Neural cell (in vitro differentiated cells): ENCODE results near the gene HECA. TPM values are rescaled to one million over a fixed set of nuclear protein-coding genes. Genes with fewer than 3 reads are reported as not detected.

ENCODE experiments used
- H2AFZ ChIP-seq: fragments of 200-600, 300-800 bp; sonication (generic), shearing (Covaris generic); 2 replicates; pipeline ENCODE4 v1.6.0; 2014; ENCODE audit warnings: low read depth, mild to moderate bottlenecking, antibody characterized with exemption, low read length, moderate library complexity
- H3F3A ChIP-seq: fragments of 200-600 bp; shearing (Covaris generic); 2 replicates; pipeline ENCODE4 v1.6.1; 2016; ENCODE audit warnings: mild to moderate bottlenecking, moderate library complexity, mixed read lengths, antibody characterized with exemption, low read length; ENCODE audit not compliant: insufficient read depth, poor library complexity, severe bottlenecking
- H3K27ac ChIP-seq: fragments of 200-600, 300-800 bp; sonication (generic), shearing (Covaris generic); 2 replicates; pipeline ENCODE4 v1.5.1; 2014; ENCODE audit warnings: mild to moderate bottlenecking, low read length, moderate library complexity
- H3K27me3 ChIP-seq: fragments of 300-800, 200-600 bp; sonication (generic), shearing (Covaris generic); 2 replicates; pipeline ENCODE4 v1.6.0; 2014; ENCODE audit warnings: mild to moderate bottlenecking, low read depth, low read length, moderate library complexity; ENCODE audit not compliant: insufficient read depth
- H3K36me3 ChIP-seq: fragments of 300-800, 200-600 bp; sonication (generic), shearing (Covaris generic); 2 replicates; pipeline ENCODE4 v1.5.1; 2014; ENCODE audit warnings: mild to moderate bottlenecking, antibody characterized with exemption, low read length, moderate library complexity; ENCODE audit not compliant: insufficient read depth
- H3K4me2 ChIP-seq: fragments of 300-800, 200-600 bp; sonication (generic), shearing (Covaris generic); 2 replicates; pipeline ENCODE4 v1.6.0; 2014; ENCODE audit warnings: mild to moderate bottlenecking, low read length
- H3K4me3 ChIP-seq: fragments of 300-800, 200-600 bp; sonication (generic), shearing (Covaris generic); 2 replicates; pipeline ENCODE4 v1.5.1; 2014; ENCODE audit warnings: mild to moderate bottlenecking, low read length, moderate library complexity
- H3K79me2 ChIP-seq: fragments of 200-600 bp; shearing (Covaris generic); replicated peaks from 2 replicates; pipeline ENCODE4 v1.6.0; 2014; ENCODE audit warnings: mild to moderate bottlenecking, low read length, moderate library complexity; ENCODE audit not compliant: insufficient read depth
- H3K9ac ChIP-seq: fragments of 300-800, 200-600 bp; sonication (generic), shearing (Covaris generic); 2 replicates; pipeline ENCODE4 v1.6.1; 2016; ENCODE audit warnings: mild to moderate bottlenecking, low read length, mixed read lengths
- H3K9me2 ChIP-seq: fragments of 200-600 bp; shearing (Covaris generic); 2 replicates; pipeline ENCODE4 v1.6.1; 2016; ENCODE audit warnings: mild to moderate bottlenecking, low read length, mixed read lengths; ENCODE audit not compliant: insufficient read depth
- H3K9me3 ChIP-seq: fragments of 200-600, 300-800 bp; sonication (generic), shearing (Covaris generic); 2 replicates; pipeline ENCODE4 v1.6.1; 2016; ENCODE audit warnings: mild to moderate bottlenecking, mixed run types, low read length, moderate library complexity, mixed read lengths
- H4K20me1 ChIP-seq: fragments of 200-600 bp; shearing (Covaris generic); 2 replicates; pipeline ENCODE4 v1.6.1; 2016; ENCODE audit warnings: mild to moderate bottlenecking, mixed run types; ENCODE audit not compliant: insufficient read depth
- CTCF ChIP-seq: fragments of 450-650 bp; IDR thresholded peaks from 2 replicates; pipeline ENCODE4 v1.5.1; 2014; ENCODE audit warnings: antibody characterized with exemption, mild to moderate bottlenecking, moderate library complexity; ENCODE audit not compliant: poor library complexity, severe bottlenecking
- EP300 ChIP-seq: fragments of 450-650 bp; conservative IDR thresholded peaks from 2 replicates; pipeline ENCODE4 v1.6.1; 2014; ENCODE audit warnings: antibody characterized with exemption, mild to moderate bottlenecking, moderate library complexity; ENCODE audit not compliant: poor library complexity, severe bottlenecking
- EZH2 ChIP-seq: fragments of 200-600, 300-800 bp; shearing (Covaris generic), sonication (generic); IDR thresholded peaks from 2 replicates; pipeline ENCODE4 v1.6.1; 2014; ENCODE audit warnings: antibody characterized with exemption, low read length, borderline replicate concordance, mild to moderate bottlenecking; ENCODE audit not compliant: insufficient read depth, poor library complexity, severe bottlenecking
- MXI1 ChIP-seq: fragments of 450-650 bp; conservative IDR thresholded peaks from 2 replicates; pipeline ENCODE4 v1.6.1; 2014; ENCODE audit warnings: antibody characterized with exemption, mild to moderate bottlenecking; ENCODE audit not compliant: poor library complexity, severe bottlenecking
- POLR2AphosphoS5 ChIP-seq: IDR thresholded peaks from 2 replicates; pipeline ENCODE4 v1.6.1; 2012
- RAD21 ChIP-seq: fragments of 450-650 bp; conservative IDR thresholded peaks from 2 replicates; pipeline ENCODE4 v1.6.1; 2014; ENCODE audit warnings: antibody characterized with exemption, mild to moderate bottlenecking, moderate library complexity
- REST ChIP-seq: IDR thresholded peaks from 2 replicates; pipeline ENCODE4 v1.6.1; 2012; ENCODE audit warnings: borderline replicate concordance
- SMC3 ChIP-seq: fragments of 450-650 bp; conservative IDR thresholded peaks from 2 replicates; pipeline ENCODE4 v1.6.1; 2014; ENCODE audit warnings: antibody characterized with exemption, mild to moderate bottlenecking, moderate library complexity; ENCODE audit not compliant: poor library complexity
- TAF1 ChIP-seq: IDR thresholded peaks from 2 replicates; pipeline ENCODE4 v1.6.1; 2012; ENCODE audit warnings: low read depth
- polyA plus RNA-seq: library from polyadenylated mRNA; depleted of rRNA; stranded (reverse); fragments of >200 nt; gene quantifications from 2 replicates; pipeline ENCODE4 v1.2.3, GENCODE V29; 2014

Gene HECA
- polyA plus RNA-seq, 1 donor from 2014 or later, result 20.2 TPM

GRCh38 chr6:139189665-139190064 lies 54.8 kb downstream of the HECA start:
- H3K9ac ChIP-seq, result no peak overlapping the region
- no peaks in the 10 kb centered on the region for H3F3A ChIP-seq
- H3K27me3 ChIP-seq, result no peaks in the 10 kb centered on the region
- H3K9me2 ChIP-seq, result no peaks in the 10 kb centered on the region
- no peak overlapping the region for H2AFZ ChIP-seq
- H4K20me1 ChIP-seq, result no peaks in the 10 kb centered on the region
- H3K36me3 ChIP-seq, result no peaks in the 10 kb centered on the region
- TF ChIP-seq CTCF, result no peak
- no peak for TF ChIP-seq TAF1
- TF ChIP-seq SMC3, result no peak
- TF ChIP-seq POLR2AphosphoS5, result no peak
- no peak for TF ChIP-seq EP300
- H3K4me3 ChIP-seq, result no peak overlapping the region
- H3K79me2 ChIP-seq, result no peaks in the 10 kb centered on the region
- H3K9me3 ChIP-seq, result no peaks in the 10 kb centered on the region
- no peak overlapping the region for H3K4me2 ChIP-seq
- H3K27ac ChIP-seq, result no peak overlapping the region

DNA sequence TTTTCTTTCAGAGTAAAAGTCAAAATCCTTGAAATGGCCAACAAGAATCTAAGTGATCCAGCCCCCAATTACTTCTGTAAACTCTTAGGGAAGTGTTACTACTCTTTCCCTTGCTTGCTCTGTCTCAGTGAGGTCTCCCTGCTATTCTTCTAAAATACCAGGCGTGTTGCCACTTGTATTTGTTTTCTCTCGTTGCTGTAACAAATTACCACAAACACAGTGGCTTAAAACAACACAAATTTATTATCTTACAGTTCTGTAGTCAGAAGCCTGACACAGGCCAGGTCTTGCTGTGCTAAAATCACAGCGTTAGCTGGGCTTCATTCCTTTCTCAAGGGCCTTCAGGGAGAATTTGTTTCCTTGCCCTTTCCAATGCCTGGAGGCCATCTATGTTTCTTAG lies 59.9 kb downstream of the HECA start:
- H3K27ac ChIP-seq, result no peak overlapping the region
- no peak overlapping the region for H3K9ac ChIP-seq
- no peaks in the 10 kb centered on the region for H3K79me2 ChIP-seq
- no peaks in the 10 kb centered on the region for H3K27me3 ChIP-seq
- H3K4me2 ChIP-seq, result no peak overlapping the region
- H3K9me2 ChIP-seq, result no peaks in the 10 kb centered on the region
- no peaks in the 10 kb centered on the region for H3K36me3 ChIP-seq
- TF ChIP-seq CTCF, result no peak
- TF ChIP-seq MXI1, result no peak
- TF ChIP-seq POLR2AphosphoS5, result no peak
- TF ChIP-seq EP300, result no peak
- no peaks in the 10 kb centered on the region for H3K9me3 ChIP-seq
- no peaks in the 10 kb centered on the region for H4K20me1 ChIP-seq
- H3K4me3 ChIP-seq, result no peak overlapping the region
- no peak overlapping the region for H2AFZ ChIP-seq
- no peaks in the 10 kb centered on the region for H3F3A ChIP-seq

DNA sequence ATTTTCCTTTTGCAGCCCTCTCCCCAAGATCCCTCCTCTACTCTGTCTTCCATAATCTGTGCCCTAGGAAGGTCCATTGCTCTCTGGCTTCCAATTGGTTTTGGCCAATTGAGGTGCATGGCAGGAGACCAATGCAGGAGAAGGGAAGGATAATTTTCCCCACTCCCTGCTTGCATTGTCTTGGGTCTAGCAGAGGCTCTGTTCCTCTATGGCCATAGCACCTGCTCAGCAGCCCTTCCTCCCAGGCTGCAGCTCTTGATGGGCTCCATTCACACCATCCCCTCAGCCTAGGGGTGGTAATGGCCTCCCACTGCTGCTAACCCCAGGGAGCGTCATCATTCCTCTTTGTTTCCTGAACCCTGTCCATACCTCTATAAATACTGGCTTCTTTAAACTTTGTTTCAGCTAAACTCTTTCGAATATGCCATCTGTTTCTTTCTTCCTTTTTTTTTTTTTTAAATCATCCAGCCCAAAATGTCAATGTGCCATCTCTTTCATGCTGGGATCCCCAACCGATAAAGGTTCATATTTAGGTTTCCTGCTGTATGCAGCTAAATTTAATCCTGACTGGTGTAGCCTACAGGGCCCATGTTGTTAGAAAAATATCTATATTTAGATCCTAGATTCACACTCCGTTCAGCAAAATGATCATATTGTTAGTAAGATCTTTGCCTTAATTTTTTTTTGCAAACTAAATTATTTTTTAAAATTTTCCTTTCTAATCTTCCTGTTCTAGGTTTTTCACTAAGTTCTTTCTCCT lies 63.8 kb downstream of the HECA start:
- TF ChIP-seq TAF1 (no peak), CTCF (no peak), POLR2AphosphoS5 (no peak), MXI1 (no peak), EP300 (no peak), EZH2 (no peak), SMC3 (no peak), RAD21 (no peak), REST (no peak)
- Histone ChIP-seq H3K27ac (no peak overlapping the region), H3K36me3 (no peaks in the 10 kb centered on the region), H3K4me3 (no peak overlapping the region), H3F3A (no peaks in the 10 kb centered on the region), H3K9ac (no peak overlapping the region), H2AFZ (no peak overlapping the region), H3K4me2 (no peak overlapping the region), H3K27me3 (no peaks in the 10 kb centered on the region), H3K9me2 (no peaks in the 10 kb centered on the region), H3K79me2 (no peaks in the 10 kb centered on the region), H3K9me3 (no peaks in the 10 kb centered on the region), H4K20me1 (no peaks in the 10 kb centered on the region)
